ENCODE results near the gene PCGF3.

PCGF3 gene

GRCh38 chr4:813900-814299 lies 108.3 kb downstream of the PCGF3 start:
- TF ChIP-seq CTCF (conservative IDR thresholded peaks at IDR 0.05): no peak
- H3K27ac ChIP-seq: no peak overlapping the region

GRCh38 chr4:814312-814850 lies 108.7 kb downstream of the PCGF3 start:
- TF ChIP-seq CTCF (conservative IDR thresholded peaks at IDR 0.05): no peak
- 0 out of 2 replicates have a peak overlapping the region, but pooled peaks have one; percentile 26 for H3K27ac ChIP-seq

GRCh38 chr4:815464-816146 lies 110.0 kb downstream of the PCGF3 start:
- TF ChIP-seq CTCF (conservative IDR thresholded peaks at IDR 0.05): no peak
- peak overlapping the region; percentile 26; the same call in 1 of the 2 replicates for H3K27ac ChIP-seq

- no peak overlapping the region for H3K27ac ChIP-seq
- no peak for TF ChIP-seq CTCF (conservative IDR thresholded peaks at IDR 0.05)
Measured at GRCh38 chr4:818106-818921, 112.7 kb downstream of the PCGF3 start.

GRCh38 chr4:819401-820229 lies 114.0 kb downstream of the PCGF3 start:
- TF ChIP-seq CTCF (conservative IDR thresholded peaks at IDR 0.05): no peak
- no peak overlapping the region for H3K27ac ChIP-seq
